BE2C (cell line): ENCODE measurements around the gene EEPD1.

Source experiments
- DNase-seq: peaks from one replicate; pipeline ENCODE4 v3.0.0-alpha.2; 2020
- H3K27me3 ChIP-seq: fragments of 250-450 bp; sonication (Bioruptor Pico); 2 replicates; pipeline ENCODE4 v1.5.1; 2020; ENCODE audit warnings: mild to moderate bottlenecking
- H3K36me3 ChIP-seq: fragments of 250-450 bp; sonication (Bioruptor Pico); 2 replicates; pipeline ENCODE4 v1.5.1; 2020; ENCODE audit warnings: mild to moderate bottlenecking
- H3K4me1 ChIP-seq: fragments of 250-450 bp; sonication (Bioruptor Pico); 2 replicates; pipeline ENCODE4 v1.5.1; 2020
- H3K4me3 ChIP-seq: 2 replicates; pipeline ENCODE4 v1.5.1; 2011; ENCODE audit warnings: low read depth, low read length
- H3K9me3 ChIP-seq: fragments of 250-450 bp; sonication (Bioruptor Pico); 2 replicates; pipeline ENCODE4 v1.5.1; 2020
- TF ChIP-seq, protein P1 (sequence below): IDR thresholded peaks from 2 replicates; pipeline ENCODE4 v1.5.1; 2012; ENCODE audit warnings: mild to moderate bottlenecking, low read depth, low read length

EEPD1 gene

DNA sequence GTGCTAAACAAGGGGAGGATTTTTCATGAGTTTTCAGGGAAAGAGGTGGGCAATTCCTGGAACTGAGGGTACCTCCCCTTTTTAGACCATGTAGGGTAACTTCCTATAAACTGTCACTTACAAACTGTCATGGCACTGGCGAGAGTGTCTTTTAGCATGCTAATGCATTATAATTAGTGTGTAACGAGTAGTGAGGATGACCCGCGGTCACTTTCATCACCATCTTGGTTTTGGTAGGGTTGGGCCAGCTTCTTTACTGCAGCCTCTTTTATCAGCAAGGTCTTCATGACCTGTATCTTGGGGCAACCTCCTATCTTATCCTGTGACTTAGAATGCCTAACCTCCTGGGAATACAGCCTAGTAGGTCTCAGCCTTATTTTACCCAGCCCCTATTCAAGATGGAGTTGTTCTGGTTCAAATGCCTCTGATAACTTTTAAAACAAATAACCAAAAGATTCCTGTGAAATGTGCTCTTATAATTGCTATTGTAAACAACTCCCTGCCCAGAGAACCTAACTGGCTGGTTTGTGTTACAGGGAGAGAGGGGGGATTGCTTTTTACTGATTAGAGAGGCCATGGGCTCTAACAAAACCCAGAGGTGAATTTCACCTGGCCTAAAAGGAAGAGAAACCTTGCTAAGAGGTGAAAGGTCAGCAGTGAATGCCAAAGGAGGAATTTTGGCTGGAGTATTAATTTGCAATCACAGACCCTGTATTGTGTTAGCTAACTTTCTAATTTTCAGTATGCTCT is 64.3 kb downstream of the EEPD1 start:
- DNase-seq = no peak
- H3K36me3 ChIP-seq = no peaks in the 10 kb centered on the region
- peaks cover 3% of the 10 kb centered on the region; the same call in 1 of the 2 replicates for H3K9me3 ChIP-seq
- H3K4me3 ChIP-seq = no peak overlapping the region
- H3K4me1 ChIP-seq = peaks cover 27% of the 10 kb centered on the region
- H3K27me3 ChIP-seq = no peaks in the 10 kb centered on the region
- TF ChIP-seq, protein P1, sequence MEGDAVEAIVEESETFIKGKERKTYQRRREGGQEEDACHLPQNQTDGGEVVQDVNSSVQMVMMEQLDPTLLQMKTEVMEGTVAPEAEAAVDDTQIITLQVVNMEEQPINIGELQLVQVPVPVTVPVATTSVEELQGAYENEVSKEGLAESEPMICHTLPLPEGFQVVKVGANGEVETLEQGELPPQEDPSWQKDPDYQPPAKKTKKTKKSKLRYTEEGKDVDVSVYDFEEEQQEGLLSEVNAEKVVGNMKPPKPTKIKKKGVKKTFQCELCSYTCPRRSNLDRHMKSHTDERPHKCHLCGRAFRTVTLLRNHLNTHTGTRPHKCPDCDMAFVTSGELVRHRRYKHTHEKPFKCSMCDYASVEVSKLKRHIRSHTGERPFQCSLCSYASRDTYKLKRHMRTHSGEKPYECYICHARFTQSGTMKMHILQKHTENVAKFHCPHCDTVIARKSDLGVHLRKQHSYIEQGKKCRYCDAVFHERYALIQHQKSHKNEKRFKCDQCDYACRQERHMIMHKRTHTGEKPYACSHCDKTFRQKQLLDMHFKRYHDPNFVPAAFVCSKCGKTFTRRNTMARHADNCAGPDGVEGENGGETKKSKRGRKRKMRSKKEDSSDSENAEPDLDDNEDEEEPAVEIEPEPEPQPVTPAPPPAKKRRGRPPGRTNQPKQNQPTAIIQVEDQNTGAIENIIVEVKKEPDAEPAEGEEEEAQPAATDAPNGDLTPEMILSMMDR = no peak

DNA sequence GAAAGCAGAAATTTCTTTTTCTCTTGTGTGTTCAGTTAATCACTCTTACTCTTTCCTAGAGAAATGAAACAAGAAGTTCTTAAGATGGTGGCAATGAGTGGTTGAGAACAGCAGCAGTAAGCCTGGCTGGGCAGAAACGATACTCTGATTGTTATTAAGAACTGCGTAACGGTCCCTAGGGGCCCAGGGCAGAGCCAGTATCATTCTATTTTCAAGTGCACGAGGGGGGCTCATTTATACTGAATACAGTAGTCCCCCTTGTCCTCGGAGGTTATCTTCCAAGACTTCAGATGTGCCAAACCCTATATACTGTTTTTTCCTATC is 64.9 kb downstream of the EEPD1 start:
- peaks cover 27% of the 10 kb centered on the region for H3K4me1 ChIP-seq
- no peak for DNase-seq

DNA sequence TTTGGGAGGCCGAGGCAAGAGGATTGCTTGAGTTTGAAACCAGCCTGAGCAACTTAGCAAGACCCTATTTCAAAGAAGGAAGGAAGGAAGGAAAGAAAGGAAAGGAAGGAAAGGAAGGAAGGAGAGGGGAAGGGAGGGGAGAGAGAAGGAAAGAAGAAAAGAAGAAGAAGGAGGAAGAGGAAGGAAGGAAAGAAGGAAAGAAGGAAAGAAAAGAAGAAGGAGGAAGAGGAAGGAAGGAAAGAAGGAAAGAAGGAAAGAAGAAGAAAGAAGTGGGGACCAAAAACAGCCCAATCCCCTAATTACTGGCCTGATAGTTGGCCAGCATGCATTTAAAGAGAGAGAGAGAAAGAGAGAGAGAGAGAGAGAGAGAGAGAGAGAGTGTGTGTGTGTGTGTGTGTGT is 66.4 kb downstream of the EEPD1 start:
- no peak overlapping the region for H3K4me3 ChIP-seq
- no peaks in the 10 kb centered on the region for H3K36me3 ChIP-seq
- DNase-seq = no peak
- H3K9me3 ChIP-seq = peaks cover under 1% of the 10 kb centered on the region; the same call in 1 of the 2 replicates
- TF ChIP-seq, protein P1 = no peak
- H3K4me1 ChIP-seq = peaks cover 24% of the 10 kb centered on the region
- no peaks in the 10 kb centered on the region for H3K27me3 ChIP-seq

More for the DNA sequence above, 64.9 kb downstream of the EEPD1 start:
- H3K36me3 ChIP-seq = no peaks in the 10 kb centered on the region
- TF ChIP-seq, protein P1 = no peak
- peaks cover 3% of the 10 kb centered on the region; the same call in 1 of the 2 replicates for H3K9me3 ChIP-seq
- H3K27me3 ChIP-seq = no peaks in the 10 kb centered on the region
- no peak overlapping the region for H3K4me3 ChIP-seq

DNA sequence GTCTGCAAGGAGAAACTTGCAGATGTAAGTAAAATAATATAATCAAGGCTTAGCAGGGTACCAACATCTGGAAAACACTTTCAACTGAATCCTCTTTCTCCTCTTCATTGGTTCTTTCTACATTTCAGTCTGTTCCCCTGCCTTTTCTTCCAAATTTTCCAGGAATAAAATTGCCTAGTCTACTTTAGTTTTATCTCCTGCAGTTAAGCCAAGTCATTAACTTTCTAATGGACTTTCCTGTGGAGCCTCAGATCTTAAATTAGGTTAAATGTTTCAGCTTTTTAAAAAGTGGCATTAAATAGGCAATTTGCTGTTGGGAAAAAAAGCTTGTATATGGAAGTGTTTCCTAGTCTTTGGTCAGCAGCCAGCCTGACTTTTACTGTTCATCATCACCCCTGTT is 70.8 kb downstream of the EEPD1 start:
- Histone ChIP-seq H3K4me1 (no peaks in the 10 kb centered on the region; the same call in 1 of the 2 replicates), H3K4me3 (no peak overlapping the region), H3K9me3 (no peaks in the 10 kb centered on the region), H3K36me3 (no peaks in the 10 kb centered on the region), H3K27me3 (no peaks in the 10 kb centered on the region)
- TF ChIP-seq, protein P1 = no peak
- DNase-seq = no peak

DNA sequence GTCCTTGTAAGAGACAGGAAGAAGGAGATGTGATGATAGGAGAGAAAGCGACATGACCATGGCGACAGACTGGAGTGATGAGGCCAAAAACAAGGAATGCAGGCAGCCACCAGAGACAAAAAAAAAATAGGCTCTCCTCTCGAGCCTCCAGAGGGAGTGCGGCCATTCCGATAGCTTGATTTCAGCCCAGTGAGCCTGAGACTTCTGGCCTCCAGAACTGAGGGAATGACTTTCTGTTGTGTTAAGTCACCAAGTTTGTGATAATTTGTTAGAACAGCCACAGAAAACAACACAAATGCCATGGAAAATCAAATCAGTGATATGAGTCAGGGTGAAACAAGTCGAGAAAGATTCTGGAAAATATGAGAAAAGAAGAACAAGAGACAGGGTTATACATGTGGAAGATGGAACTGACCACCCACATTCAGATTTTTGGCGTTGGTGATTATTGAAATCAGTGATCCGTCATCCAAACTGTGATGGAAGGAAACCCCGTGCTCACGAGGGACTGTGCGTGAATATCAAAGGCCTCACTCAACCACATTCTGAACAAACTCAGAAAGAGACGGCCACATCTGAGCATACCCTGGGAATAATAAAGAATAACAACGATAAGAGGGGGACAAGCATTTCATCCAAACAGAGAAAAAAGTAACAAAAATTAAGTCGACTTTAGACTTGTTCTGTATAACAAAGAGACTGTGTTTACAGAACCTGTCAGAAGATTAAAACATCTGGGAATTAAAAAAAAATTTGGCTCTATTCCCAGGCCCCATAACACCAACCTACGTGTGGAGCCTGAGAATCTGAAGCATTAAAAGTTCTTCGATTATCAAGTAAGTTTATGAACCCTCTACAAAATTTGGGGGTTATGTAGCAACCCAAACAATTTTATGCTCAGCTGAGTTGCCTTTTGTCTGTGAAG is 72.1 kb downstream of the EEPD1 start:
- TF ChIP-seq, protein P1 = no peak
- no peaks in the 10 kb centered on the region; the same call in 1 of the 2 replicates for H3K4me1 ChIP-seq

DNA sequence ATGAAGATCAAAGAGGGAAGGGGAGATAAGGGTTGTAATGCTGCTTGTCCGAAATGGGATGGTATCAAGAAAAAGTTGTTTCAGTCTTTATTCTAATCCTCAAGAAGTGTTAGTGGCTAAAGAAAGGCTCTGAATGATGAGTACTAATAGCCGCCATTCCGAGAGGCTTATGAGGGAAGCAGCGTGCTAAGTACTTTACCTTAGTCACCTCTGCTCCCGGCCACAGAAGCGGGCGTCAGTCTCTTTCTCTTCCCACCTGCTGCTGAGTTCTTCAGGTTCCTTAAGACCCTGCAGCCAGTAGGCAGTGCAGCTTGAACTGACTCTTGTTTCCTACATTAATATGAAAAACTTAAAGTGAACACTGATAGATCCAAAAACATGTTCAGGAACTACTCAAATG is 73.1 kb downstream of the EEPD1 start:
- DNase-seq = no peak

More for the DNA sequence above, 72.1 kb downstream of the EEPD1 start:
- Histone ChIP-seq H3K27me3 (no peaks in the 10 kb centered on the region), H3K36me3 (no peaks in the 10 kb centered on the region), H3K9me3 (no peaks in the 10 kb centered on the region), H3K4me3 (no peak overlapping the region)
- no peak for DNase-seq

More for the DNA sequence above, 73.1 kb downstream of the EEPD1 start:
- Histone ChIP-seq H3K4me1 (no peaks in the 10 kb centered on the region; the same call in 1 of the 2 replicates), H3K4me3 (no peak overlapping the region), H3K36me3 (no peaks in the 10 kb centered on the region), H3K9me3 (no peaks in the 10 kb centered on the region), H3K27me3 (no peaks in the 10 kb centered on the region)
- TF ChIP-seq, protein P1 = no peak
